ENCODE measurements around the gene VWA3B.
"Not testable (repeated sequence)": the region's sequence is repeated elsewhere in the genome, so short reads cannot be mapped to it uniquely, and the experiment has no call there.

The VWA3B gene

DNA sequence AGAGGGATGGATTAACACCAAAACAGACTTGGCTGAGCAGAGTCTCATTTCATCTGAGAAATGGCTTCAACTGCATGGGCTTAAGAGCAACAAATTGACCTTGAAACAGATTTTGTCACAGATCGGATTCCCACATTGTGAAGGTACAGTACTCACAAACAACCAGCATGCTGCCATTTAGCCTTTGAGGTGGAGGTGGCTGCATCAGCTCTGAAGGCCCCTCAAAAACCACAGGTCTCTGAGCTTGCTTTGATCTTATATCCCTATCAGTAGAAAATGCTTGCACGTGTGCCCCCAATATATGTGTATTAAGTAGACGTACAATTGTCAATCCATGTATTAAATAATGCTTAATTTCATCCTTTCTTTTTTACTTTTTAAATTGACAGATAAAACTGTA, 6.2 kb downstream of the VWA3B start:
- no peak for DNase-seq (ENCODE audit: low read depth, low spot score)
- H3K4me3 ChIP-seq (ENCODE audit: low read depth, low read length) = no peak overlapping the region
- ChIA-PET POLR2A (no interaction called here), CTCF (no interaction called here)
- TF ChIP-seq, protein P1, sequence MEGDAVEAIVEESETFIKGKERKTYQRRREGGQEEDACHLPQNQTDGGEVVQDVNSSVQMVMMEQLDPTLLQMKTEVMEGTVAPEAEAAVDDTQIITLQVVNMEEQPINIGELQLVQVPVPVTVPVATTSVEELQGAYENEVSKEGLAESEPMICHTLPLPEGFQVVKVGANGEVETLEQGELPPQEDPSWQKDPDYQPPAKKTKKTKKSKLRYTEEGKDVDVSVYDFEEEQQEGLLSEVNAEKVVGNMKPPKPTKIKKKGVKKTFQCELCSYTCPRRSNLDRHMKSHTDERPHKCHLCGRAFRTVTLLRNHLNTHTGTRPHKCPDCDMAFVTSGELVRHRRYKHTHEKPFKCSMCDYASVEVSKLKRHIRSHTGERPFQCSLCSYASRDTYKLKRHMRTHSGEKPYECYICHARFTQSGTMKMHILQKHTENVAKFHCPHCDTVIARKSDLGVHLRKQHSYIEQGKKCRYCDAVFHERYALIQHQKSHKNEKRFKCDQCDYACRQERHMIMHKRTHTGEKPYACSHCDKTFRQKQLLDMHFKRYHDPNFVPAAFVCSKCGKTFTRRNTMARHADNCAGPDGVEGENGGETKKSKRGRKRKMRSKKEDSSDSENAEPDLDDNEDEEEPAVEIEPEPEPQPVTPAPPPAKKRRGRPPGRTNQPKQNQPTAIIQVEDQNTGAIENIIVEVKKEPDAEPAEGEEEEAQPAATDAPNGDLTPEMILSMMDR (IDR thresholded peaks at IDR 0.05; ENCODE audit: insufficient read depth, low read length, missing control alignments) = no peak

DNA sequence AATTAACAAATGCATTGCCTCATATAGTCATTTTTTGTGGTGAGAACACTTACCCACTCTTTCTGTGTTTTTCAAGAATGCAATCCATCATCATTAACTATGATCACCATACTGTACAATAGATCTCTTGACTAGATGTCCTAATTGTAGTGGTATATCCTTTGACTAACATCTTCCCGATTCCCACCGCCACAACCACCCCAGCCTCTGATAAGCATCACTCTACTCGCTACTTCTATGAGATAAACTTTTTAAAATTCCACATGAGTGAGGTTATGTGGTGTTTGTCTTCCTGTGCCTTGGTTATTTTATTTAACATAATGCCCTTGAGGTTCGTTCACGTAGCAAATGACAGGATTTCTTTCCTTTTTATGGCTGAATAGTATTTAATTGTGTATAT, 6.6 kb downstream of the VWA3B start:
- TF ChIP-seq, protein P1 (IDR thresholded peaks at IDR 0.05; ENCODE audit: insufficient read depth, low read length, missing control alignments) = no peak
- POLR2A ChIA-PET = no interaction called here
- CTCF ChIA-PET = no interaction called here
- no peak for DNase-seq (ENCODE audit: low read depth, low spot score)
- H3K4me3 ChIP-seq (ENCODE audit: low read depth, low read length) = no peak overlapping the region

DNA sequence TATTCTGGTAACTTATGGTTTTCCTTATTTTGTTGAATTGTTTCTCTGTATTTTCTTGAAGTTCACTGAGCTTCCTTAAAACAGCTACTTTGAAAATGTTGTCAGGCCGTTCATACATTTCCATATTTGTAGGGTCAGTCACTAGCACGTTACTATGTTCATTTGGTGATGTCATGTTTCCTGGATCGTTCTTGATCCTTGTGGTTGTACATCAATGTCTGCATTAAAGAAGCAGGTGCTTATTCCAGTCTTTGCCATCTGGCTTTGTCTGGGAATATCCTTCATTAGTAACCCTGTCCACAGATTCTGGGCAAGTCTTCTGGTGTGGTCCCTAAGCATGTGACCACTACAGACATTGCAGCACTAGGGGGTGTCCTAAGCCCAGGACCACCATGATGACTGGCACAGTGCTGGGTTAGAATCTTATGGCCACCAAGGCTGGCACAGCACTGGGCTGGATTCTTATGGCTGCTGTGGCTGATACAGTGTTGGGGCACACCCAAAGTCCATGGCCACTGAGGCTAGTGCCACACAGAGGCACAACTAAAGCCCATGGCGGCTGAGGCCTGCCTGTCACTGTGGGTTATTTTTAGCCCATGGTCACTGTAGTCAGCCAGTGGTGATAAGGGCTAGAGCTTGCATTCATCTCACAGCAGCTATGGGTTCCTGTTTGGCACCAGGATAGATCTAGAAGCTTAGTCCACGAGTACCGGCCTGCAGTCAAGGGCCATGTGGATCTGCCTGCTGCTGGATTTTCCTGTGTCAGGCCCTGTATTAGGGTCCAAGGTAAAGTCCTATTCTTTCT, 13.2 kb downstream of the VWA3B start:
- POLR2A ChIA-PET = no interaction called here
- DNase-seq (ENCODE audit: low read depth, low spot score) = no peak
- CTCF ChIA-PET = no interaction called here
- no peak overlapping the region for H3K4me3 ChIP-seq (ENCODE audit: low read depth, low read length)
- TF ChIP-seq, protein P1 (IDR thresholded peaks at IDR 0.05; ENCODE audit: insufficient read depth, low read length, missing control alignments) = no peak

DNA sequence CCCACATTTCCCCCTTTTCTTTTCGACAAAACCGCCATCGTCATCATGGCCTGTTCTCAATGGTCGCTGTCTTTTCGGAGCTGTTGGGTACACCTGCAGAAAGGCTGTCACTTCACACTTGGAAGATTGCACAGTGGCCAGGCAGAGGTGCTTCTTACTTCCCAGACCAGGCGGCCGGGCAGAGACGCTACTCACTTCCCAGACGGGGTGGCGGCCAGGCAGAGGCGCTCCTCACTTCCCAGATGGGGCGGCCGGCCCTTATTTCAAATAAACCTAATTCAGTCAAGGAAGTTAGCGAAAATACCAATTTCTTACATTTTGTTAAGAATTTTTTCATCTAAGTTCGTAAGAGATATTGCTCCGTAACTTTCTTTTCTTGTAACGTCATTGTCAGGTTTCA, 15.3 kb downstream of the VWA3B start:
- CTCF ChIA-PET; POLR2A ChIA-PET; DNase-seq (ENCODE audit: low read depth, low spot score); H3K4me3 ChIP-seq (ENCODE audit: low read depth, low read length): not testable (repeated sequence)

DNA sequence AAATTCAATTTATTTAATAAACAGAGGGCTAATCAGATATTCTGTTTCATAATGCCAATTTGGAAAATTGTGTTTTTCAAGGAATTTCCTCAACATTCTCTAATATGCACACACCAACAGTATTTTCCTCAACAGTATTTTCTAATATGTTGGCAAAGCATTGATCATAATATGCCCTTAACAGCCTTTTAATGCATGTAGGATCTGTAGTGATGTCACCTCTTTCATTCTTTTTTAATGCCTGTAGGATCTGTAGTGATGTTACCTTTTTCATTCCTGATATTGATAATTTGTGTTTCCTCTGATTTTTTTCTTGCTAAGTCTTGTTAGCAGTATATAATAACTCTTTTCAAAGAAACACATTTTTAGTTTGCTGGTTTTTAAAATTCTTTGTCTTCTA, 15.9 kb downstream of the VWA3B start:
- POLR2A ChIA-PET = no interaction called here
- no peak for DNase-seq (ENCODE audit: low read depth, low spot score)
- H3K4me3 ChIP-seq (ENCODE audit: low read depth, low read length) = no peak overlapping the region
- CTCF ChIA-PET = no interaction called here
- TF ChIP-seq, protein P1 (IDR thresholded peaks at IDR 0.05; ENCODE audit: insufficient read depth, low read length, missing control alignments) = no peak

DNA sequence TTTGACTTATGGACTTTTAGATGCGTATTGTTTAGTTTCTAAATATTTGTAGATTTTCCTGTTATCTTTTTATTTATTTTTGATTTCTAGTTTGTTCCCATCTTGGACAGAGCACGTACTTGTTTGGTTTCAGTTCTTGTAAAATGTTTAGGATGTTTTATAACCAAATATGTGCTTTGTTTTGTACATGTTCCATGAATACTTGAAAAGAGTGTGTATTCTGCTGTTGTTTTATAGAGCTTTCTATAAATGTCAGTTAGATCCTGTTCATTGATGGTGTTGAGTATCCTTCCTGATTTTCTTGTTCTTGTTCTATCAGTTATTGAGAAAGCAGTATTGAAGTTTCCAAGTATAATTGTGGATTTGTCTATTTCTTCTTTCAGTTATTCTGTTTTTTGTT, 21.1 kb downstream of the VWA3B start:
- ChIA-PET CTCF (no interaction called here), POLR2A (no interaction called here)
- H3K4me3 ChIP-seq (ENCODE audit: low read depth, low read length) = no peak overlapping the region
- TF ChIP-seq, protein P1 (IDR thresholded peaks at IDR 0.05; ENCODE audit: insufficient read depth, low read length, missing control alignments) = no peak
- DNase-seq (ENCODE audit: low read depth, low spot score) = no peak

DNA sequence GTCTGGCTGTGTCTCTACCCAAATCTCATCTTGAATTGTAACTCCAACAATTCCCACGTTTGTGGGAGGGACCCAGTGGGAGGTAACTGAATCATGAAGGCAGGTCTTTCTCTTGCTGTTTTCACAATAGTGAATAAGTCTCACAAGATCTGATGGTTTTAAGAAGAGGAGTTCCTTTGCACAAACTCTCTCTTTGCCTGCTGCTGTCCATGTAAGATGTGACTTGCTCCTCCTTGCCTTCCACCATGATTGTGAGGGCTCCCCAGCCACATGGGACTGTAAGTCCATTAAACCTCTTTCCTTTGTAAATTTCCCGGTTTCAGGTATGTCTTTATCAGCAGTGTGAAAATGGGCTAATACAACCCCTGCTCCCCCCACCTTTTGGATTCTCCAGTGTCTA, 23.8 kb downstream of the VWA3B start:
- DNase-seq (ENCODE audit: low read depth, low spot score) = no peak
- CTCF ChIA-PET = no interaction called here
- POLR2A ChIA-PET = no interaction called here
- no peak overlapping the region for H3K4me3 ChIP-seq (ENCODE audit: low read depth, low read length)
- TF ChIP-seq, protein P1 (IDR thresholded peaks at IDR 0.05; ENCODE audit: insufficient read depth, low read length, missing control alignments) = no peak
